PC-3 (cell line): ENCODE data around the gene PIGZ. TPM values are rescaled to one million over a fixed set of nuclear protein-coding genes. Genes with fewer than 3 reads are reported as not detected.

Experiments used
- ATAC-seq: fragments of 200-7000 bp; cut with Tn5 transposase; 2 replicates; pipeline ENCODE4 v1.9.1; 2020; ENCODE audit warnings: mild to moderate bottlenecking, moderate library complexity
- BruUV-seq: library from RNA; stranded (reverse); fragments of 400-500 nt; replicated peaks from 2 replicates; lab custom pipeline; 2021; lab: Mats Ljungman, UMichigan
- CTCF ChIA-PET: fragments of 300-600 bp; sonication (Branson Sonifier 250); formaldehyde crosslinking; loops from one replicate; lab custom pipeline; 2022; ENCODE audit warnings: antibody characterized with exemption; lab: Charles Lee
- POLR2A ChIA-PET: fragments of 300-600 bp; sonication (Branson Sonifier 250); formaldehyde crosslinking; loops from one replicate; lab custom pipeline; 2022; ENCODE audit warnings: antibody characterized with exemption; ENCODE audit not compliant: unreplicated experiment; lab: Charles Lee
- DNase-seq: peaks from one replicate; pipeline ENCODE4 v3.0.0-alpha.2; 2015
- H2AFZ ChIP-seq: fragments of 300-600 bp; sonication (generic); 2 replicates; pipeline ENCODE4 v1.6.0; 2016; ENCODE audit warnings: antibody characterized with exemption, low read length
- H3F3A ChIP-seq: fragments of 300-600 bp; sonication (generic); one replicate; pipeline ENCODE4 v1.6.0; 2017; ENCODE audit warnings: antibody characterized with exemption, low read length, control low read depth, mild to moderate bottlenecking; ENCODE audit not compliant: unreplicated experiment
- H3K27ac ChIP-seq: fragments of 300-600 bp; sonication (generic); 2 replicates; pipeline ENCODE4 v1.5.1; 2016; ENCODE audit warnings: mild to moderate bottlenecking, low read length
- H3K27me3 ChIP-seq: fragments of 300-600 bp; sonication (generic); 2 replicates; pipeline ENCODE4 v1.6.1; 2016; ENCODE audit warnings: low read length, mixed read lengths
- H3K36me3 ChIP-seq: fragments of 300-600 bp; sonication (generic); 2 replicates; pipeline ENCODE4 v1.6.1; 2016; ENCODE audit warnings: low read depth, mixed run types, low read length, mixed read lengths
- H3K4me1 ChIP-seq: fragments of 300-600 bp; sonication (generic); 2 replicates; pipeline ENCODE4 v1.5.1; 2016; ENCODE audit warnings: low read length; ENCODE audit not compliant: insufficient read depth
- H3K4me2 ChIP-seq: fragments of 300-600 bp; sonication (generic); 2 replicates; pipeline ENCODE4 v1.6.0; 2016; ENCODE audit warnings: low read length
- H3K4me3 ChIP-seq: fragments of 300-600 bp; sonication (generic); 2 replicates; pipeline ENCODE4 v1.5.1; 2016; ENCODE audit warnings: mild to moderate bottlenecking, low read length, mixed read lengths
- H3K79me2 ChIP-seq: fragments of 300-600 bp; sonication (generic); 2 replicates; pipeline ENCODE4 v1.6.1; 2017; ENCODE audit warnings: low read length, mixed read lengths
- H3K9ac ChIP-seq: fragments of 300-600 bp; sonication (generic); 2 replicates; pipeline ENCODE4 v1.6.0; 2016; ENCODE audit warnings: mild to moderate bottlenecking, low read length
- H3K9me2 ChIP-seq: fragments of 300-600 bp; sonication (generic); replicated peaks from 2 replicates; pipeline ENCODE4 v1.6.1; 2016; ENCODE audit warnings: mixed run types, low read length, mixed read lengths
- H3K9me3 ChIP-seq: fragments of 300-600 bp; sonication (generic); 2 replicates; pipeline ENCODE4 v1.6.1; 2016; ENCODE audit warnings: low read length, mixed read lengths
- H4K20me1 ChIP-seq: fragments of 300-600 bp; sonication (generic); 2 replicates; pipeline ENCODE4 v1.6.1; 2016; ENCODE audit warnings: low read length, mixed read lengths
- EZH2 ChIP-seq: fragments of 300-600 bp; sonication (generic); IDR thresholded peaks from one replicate; pipeline ENCODE4 v1.6.1; 2017; ENCODE audit warnings: antibody characterized with exemption, mild to moderate bottlenecking, low read length; ENCODE audit not compliant: unreplicated experiment
- EZH2phosphoT487 ChIP-seq: fragments of 300-600 bp; sonication (generic); IDR thresholded peaks from 2 replicates; pipeline ENCODE4 v1.6.1; 2018; ENCODE audit warnings: mild to moderate bottlenecking, antibody characterized with exemption, low read length, borderline replicate concordance
- intact Hi-C: fragments of 100-400 bp; cut with micrococcal nuclease; formaldehyde crosslinking; loops from 2 replicates; pipeline ENCODE4 v1.9.0; 2023
- total RNA-seq: library from RNA; depleted of rRNA; stranded (reverse); fragments of >200 nt; gene quantifications from 2 replicates; pipeline ENCODE4 v1.2.3, GENCODE V29; 2014
- TF ChIP-seq, protein P1 (sequence below): fragments of 300-600 bp; sonication (generic); conservative IDR thresholded peaks from 2 replicates; pipeline ENCODE4 v1.5.1; 2017; ENCODE audit warnings: antibody characterized with exemption, low read depth, mild to moderate bottlenecking, low read length

PIGZ gene
- total RNA-seq, 1 experiment from 2014 or later, result 1.6 TPM

DNA sequence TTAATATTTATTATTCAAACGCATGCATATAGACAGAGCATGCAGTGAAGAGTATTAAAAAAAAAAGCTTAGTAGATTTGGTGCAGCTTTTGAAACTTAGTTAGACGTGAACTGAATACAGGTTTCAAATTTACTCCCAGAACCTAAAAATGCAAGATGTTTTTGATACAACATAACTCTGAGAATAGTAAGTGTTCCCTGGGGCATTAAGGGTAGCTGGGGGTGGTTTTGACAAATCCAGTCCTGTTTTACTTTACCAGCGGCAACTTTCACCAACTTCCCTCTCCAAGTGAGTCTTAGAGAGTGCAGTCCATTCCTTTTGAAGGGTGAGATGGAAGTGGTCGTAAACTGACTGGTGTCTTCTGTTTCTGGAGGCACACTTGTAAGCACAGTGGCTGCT lies 37.5 kb downstream of the PIGZ start:
- intact Hi-C loops, result loop anchor here (10.0 kb wide), 1 partner anchor 186 kb away; no protein-coding TSS in a partner anchor
- H3K9me3 ChIP-seq, result no peaks in the 10 kb centered on the region
- TF ChIP-seq, protein P1, sequence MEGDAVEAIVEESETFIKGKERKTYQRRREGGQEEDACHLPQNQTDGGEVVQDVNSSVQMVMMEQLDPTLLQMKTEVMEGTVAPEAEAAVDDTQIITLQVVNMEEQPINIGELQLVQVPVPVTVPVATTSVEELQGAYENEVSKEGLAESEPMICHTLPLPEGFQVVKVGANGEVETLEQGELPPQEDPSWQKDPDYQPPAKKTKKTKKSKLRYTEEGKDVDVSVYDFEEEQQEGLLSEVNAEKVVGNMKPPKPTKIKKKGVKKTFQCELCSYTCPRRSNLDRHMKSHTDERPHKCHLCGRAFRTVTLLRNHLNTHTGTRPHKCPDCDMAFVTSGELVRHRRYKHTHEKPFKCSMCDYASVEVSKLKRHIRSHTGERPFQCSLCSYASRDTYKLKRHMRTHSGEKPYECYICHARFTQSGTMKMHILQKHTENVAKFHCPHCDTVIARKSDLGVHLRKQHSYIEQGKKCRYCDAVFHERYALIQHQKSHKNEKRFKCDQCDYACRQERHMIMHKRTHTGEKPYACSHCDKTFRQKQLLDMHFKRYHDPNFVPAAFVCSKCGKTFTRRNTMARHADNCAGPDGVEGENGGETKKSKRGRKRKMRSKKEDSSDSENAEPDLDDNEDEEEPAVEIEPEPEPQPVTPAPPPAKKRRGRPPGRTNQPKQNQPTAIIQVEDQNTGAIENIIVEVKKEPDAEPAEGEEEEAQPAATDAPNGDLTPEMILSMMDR, result no peak
- TF ChIP-seq EZH2, result no peak
- TF ChIP-seq EZH2phosphoT487, result no peak
- no peaks in the 10 kb centered on the region for H3K79me2 ChIP-seq
- H3F3A ChIP-seq, result peaks cover 8% of the 10 kb centered on the region
- H4K20me1 ChIP-seq, result no peaks in the 10 kb centered on the region
- H3K36me3 ChIP-seq, result peaks cover 50% of the 10 kb centered on the region
- no peaks in the 10 kb centered on the region for H3K27me3 ChIP-seq
- no peak overlapping the region for H3K4me2 ChIP-seq
- H3K4me1 ChIP-seq, result no peaks in the 10 kb centered on the region
- ATAC-seq (no peak), DNase-seq (no peak)
- no peak overlapping the region for H3K9ac ChIP-seq
- CTCF ChIA-PET, result no interaction called here
- no peak overlapping the region for H3K27ac ChIP-seq
- no peaks in the 10 kb centered on the region for H3K9me2 ChIP-seq
- H3K4me3 ChIP-seq, result no peak overlapping the region
- no peak overlapping the region for H2AFZ ChIP-seq
- POLR2A ChIA-PET, result no interaction called here
- no TSS peak for BruUV-seq

- Histone ChIP-seq H3K4me2 (no peak overlapping the region), H3K27me3 (no peaks in the 10 kb centered on the region), H3K4me3 (no peak overlapping the region), H3K9me2 (no peaks in the 10 kb centered on the region), H4K20me1 (no peaks in the 10 kb centered on the region), H3F3A (peaks cover 3% of the 10 kb centered on the region), H3K9me3 (no peaks in the 10 kb centered on the region), H3K27ac (no peak overlapping the region), H3K4me1 (no peaks in the 10 kb centered on the region), H2AFZ (no peak overlapping the region), H3K36me3 (peaks cover 37% of the 10 kb centered on the region; the same call in 1 of the 2 replicates), H3K79me2 (no peaks in the 10 kb centered on the region), H3K9ac (no peak overlapping the region)
- intact Hi-C loops, result no loop called here
- ChIA-PET POLR2A (no interaction called here), CTCF (no interaction called here)
- ATAC-seq (no peak), DNase-seq (no peak)
- BruUV-seq, result no TSS peak
- TF ChIP-seq, protein P1, result no peak
- no peak for TF ChIP-seq EZH2phosphoT487
- no peak for TF ChIP-seq EZH2
These were observed 40.8 kb downstream of the PIGZ start for GRCh38 chr3:196927571-196928453.

DNA sequence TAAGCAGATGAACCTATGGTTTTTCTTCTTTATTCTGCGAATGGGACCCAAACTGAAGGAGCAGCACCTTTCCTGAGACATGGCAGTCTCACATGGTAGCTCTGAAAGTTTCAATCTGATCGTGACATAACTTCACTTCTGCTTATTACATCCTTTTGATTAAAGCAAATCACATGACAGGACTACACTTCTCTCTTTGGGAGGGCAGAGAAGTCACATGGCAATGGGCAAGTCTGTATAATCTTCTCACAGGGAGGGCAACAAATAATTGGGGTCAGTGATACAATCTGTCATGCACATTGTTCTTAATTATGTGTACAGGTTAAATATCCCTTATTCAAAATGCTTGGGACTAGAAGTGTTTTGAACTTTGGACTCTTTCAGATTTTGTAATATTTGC lies 47.9 kb downstream of the PIGZ start:
- H2AFZ ChIP-seq, result no peak overlapping the region
- H3K4me2 ChIP-seq, result no peak overlapping the region
- no peaks in the 10 kb centered on the region for H3F3A ChIP-seq
- no peaks in the 10 kb centered on the region for H3K27me3 ChIP-seq
- no peaks in the 10 kb centered on the region for H3K4me1 ChIP-seq
- TF ChIP-seq, protein P1, result no peak
- TF ChIP-seq EZH2phosphoT487, result no peak
- no peak for TF ChIP-seq EZH2
- ATAC-seq (no peak), DNase-seq (no peak)
- ChIA-PET POLR2A (no interaction called here), CTCF (no interaction called here)
- H3K36me3 ChIP-seq, result peaks cover 18% of the 10 kb centered on the region
- H3K4me3 ChIP-seq, result no peak overlapping the region
- H3K9me3 ChIP-seq, result no peaks in the 10 kb centered on the region
- no peaks in the 10 kb centered on the region for H4K20me1 ChIP-seq
- no peaks in the 10 kb centered on the region for H3K9me2 ChIP-seq
- intact Hi-C loops, result no loop called here
- BruUV-seq, result no TSS peak
- H3K9ac ChIP-seq, result no peak overlapping the region
- no peak overlapping the region for H3K27ac ChIP-seq
- H3K79me2 ChIP-seq, result no peaks in the 10 kb centered on the region
